Smooth muscle cell of the brain vasculature (primary cell): Measurements from ENCODE around the gene LRCH1.
A peak's percentile ranks its signal among the peaks of the same experiment; 100 is the strongest.
"Not testable (repeated sequence)": the region's sequence is repeated elsewhere in the genome, so short reads cannot be mapped to it uniquely, and the experiment has no call there.

ENCODE experiments used
- DNase-seq: peaks from one replicate; pipeline ENCODE4 v3.0.0-alpha.2; 2012; ENCODE audit warnings: low read depth, low spot score

LRCH1 gene, protein sequence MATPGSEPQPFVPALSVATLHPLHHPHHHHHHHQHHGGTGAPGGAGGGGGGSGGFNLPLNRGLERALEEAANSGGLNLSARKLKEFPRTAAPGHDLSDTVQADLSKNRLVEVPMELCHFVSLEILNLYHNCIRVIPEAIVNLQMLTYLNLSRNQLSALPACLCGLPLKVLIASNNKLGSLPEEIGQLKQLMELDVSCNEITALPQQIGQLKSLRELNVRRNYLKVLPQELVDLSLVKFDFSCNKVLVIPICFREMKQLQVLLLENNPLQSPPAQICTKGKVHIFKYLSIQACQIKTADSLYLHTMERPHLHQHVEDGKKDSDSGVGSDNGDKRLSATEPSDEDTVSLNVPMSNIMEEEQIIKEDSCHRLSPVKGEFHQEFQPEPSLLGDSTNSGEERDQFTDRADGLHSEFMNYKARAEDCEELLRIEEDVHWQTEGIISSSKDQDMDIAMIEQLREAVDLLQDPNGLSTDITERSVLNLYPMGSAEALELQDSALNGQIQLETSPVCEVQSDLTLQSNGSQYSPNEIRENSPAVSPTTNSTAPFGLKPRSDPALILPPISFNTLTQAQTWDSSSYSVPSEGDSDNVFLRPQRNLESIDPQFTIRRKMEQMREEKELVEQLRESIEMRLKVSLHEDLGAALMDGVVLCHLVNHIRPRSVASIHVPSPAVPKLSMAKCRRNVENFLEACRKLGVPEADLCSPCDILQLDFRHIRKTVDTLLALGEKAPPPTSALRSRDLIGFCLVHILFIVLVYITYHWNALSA

DNA sequence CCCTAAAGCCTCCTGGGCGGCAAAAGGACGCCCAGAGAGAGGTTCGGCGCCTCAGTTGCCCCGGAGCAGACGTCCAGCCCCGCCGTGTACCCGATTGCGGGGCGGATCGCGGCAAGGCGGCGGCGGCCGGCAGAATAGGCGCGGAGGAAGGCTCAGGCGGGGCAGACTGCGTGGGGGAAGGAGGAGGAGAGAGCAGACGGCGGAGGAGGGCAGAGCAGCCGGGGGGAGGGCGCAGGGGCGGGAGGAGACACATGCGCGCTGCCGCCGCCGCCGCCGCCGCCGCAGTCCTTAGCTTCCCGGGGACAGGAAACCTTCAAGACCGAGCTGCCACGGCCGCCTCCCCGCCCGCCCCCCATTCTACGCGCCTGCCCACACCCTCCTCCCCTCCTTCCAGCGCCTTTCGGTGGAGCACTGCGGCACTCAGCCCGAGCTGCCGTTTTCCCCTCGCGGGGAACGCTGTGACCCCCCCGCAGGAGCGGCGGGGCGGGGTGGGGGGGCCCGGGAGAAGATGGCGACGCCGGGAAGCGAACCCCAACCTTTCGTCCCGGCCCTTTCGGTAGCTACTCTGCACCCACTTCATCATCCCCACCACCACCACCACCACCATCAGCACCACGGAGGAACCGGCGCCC lies at the start of gene LRCH1:
Gene LRCH1, plus strand, starts transcription at position 282 of the 632 bp plus-strand sequence. Its CDS starts 227 bp downstream, at position 509.
- no peak for DNase-seq

DNA sequence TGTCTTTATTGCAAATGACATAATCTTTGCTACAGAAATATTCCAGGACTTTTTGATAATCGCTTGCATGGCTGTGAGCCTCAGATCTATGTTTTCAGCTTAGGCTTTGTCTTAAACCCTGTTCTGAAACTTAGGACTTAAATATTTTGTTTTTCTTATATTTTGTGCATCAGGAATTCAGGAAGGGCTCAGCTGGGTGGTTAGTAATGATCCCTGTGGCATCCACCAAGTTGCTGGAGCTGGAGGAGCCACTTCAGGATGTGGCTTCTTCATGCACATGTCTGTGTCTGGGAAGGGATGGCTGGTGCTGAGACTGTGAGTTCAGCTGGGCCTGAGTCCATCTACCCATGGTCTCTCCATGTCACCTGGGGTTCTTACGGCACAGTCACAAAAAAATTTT lies 48.9 kb upstream of the LRCH1 start:
- DNase-seq = no peak

DNA sequence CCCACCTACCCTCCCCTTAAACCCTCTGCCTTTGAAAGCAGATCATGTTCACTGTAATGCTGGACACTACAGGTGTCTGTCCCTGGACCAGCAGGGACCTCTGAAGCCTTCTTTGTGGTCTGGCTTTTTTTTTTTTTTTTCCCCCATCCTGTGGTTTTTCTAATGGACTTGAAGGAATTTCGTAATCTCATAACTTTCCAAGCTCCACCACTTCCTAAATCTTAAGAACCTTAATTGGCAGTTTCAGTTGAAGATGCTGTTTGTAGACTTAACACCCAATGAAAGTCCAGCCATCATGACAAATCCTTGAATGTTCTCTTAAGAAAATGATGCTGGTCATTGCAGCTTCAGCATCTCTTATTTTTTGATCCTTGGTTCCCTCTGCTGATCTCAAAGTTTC lies 45.0 kb upstream of the LRCH1 start:
- DNase-seq = no peak

DNA sequence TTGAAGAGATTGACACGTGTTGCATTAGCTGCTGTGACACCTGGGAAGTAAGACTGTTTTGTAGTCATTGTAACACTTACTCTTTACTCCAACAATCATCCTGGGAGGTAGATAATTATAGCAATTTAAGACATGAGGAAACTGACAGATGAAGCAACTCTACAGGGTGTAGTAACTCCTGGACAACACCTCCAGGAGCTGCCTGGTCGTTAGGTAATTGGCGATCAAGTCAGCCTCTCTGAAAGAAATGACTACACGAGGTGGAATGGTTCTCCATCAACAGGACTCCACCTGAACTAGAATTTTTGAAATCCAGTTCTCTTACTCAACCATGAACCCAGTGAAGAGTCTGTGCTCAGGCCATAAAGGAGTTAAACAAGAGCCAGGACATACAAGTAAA lies 43.0 kb upstream of the LRCH1 start:
- DNase-seq = no peak

DNA sequence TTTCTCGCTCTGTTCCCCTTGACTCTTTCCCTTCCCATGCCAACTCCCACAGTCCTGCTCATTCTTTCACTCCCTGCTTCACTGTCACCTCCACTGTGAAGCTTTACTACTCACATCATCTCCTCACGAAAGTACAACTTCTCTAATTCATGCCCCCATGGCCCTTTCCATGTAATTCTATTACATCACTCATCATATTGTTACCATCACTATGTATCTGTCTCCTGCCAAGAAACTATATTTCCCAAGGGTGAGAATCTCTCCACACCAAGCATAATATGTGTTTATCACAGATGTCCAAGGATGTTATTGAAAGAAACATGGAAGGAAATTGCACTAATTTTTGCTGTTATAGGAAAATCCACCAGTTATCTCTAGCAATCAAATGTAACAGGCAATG lies 37.2 kb upstream of the LRCH1 start:
- no peak for DNase-seq

DNA sequence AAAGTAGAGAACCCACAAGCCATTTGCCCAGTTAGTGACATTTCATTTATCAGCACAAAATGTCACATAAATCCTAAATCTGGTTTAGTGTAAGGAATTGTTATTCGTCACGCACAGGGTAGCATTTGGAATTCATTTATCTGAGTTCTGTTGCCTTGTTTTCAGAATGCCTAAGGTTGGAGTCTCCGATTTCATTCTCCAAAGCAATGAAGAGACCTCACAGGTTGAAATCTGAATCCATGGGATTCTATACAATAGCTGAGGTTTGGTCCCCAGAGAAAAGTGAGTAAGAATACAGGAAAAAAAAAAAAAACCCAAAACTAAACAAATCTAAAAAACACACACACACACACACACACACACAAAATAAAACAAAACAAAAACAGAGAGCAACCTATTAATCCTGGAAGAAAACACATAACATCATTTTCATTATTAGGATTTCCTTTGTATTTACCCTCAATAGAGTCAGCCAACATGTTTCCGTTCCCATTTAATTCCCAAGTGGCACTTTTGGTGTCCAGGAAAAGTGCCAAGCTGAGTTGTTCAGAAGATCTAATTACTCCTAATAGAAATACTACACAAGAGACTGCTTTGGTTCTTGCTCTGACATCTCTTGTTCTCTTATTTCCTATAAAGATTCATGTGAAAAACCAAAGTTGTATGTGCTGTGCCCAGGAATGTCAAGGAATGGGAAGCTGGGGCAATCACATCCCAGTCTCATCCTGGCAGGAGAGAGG lies 36.2 kb upstream of the LRCH1 start:
- peak; percentile 37 for DNase-seq

DNA sequence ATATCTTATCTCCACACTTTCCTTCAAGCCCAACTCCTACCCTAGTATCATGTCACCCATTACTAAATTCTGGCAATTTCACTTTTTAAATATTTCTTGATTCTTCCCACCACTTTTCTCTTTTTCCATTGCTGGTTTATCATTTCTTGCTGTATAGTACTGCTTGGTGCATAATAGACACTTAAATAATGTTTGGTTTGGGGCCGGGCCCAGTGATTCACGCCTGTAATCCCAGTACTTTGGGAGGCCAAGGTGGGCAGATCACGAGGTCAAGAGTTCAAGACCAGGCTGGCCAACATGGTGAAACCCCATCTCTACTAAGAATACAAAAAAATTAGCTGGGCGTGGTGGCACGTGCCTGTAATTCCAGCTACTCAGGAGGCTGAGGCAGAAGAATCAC lies 35.2 kb upstream of the LRCH1 start:
- not testable (repeated sequence) for DNase-seq

DNA sequence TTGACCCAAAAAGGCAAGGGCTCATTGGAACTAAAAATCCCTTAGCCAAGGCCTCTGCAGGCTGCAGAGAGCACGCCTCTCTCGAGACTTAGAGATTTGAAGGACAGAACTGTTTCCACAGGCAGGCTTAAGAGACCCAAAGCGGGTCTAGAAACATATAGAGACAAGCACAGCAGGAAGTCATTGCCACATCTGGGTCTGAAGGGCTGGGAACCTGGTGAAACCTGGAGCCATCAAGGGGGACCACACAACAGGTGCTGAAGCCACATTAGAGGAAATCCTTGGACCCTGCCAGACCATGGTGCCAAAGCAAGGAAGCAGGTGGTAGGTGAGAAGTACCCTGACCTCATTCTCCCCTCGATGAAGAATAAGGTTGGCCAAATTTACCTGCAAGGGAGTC lies 33.8 kb upstream of the LRCH1 start:
- no peak for DNase-seq

DNA sequence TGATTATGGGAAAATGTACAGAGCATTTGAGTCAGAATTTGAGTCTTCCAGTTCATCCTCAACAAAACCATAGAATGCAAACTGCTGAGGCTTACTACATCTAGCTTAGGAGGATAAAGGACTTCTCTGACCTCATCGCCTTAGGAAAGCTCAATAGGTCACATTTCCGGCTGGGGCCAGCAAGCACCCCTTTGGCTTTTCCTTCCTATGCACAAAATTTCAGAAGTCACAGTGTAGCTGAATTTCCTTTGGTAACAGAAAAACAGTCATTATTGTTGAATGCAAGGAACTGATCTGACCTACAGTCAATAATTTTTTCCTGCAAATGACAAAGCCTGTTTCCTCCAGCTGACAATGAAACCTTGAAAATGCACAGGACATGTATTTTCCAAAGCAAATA lies 32.8 kb upstream of the LRCH1 start:
- DNase-seq = no peak

DNA sequence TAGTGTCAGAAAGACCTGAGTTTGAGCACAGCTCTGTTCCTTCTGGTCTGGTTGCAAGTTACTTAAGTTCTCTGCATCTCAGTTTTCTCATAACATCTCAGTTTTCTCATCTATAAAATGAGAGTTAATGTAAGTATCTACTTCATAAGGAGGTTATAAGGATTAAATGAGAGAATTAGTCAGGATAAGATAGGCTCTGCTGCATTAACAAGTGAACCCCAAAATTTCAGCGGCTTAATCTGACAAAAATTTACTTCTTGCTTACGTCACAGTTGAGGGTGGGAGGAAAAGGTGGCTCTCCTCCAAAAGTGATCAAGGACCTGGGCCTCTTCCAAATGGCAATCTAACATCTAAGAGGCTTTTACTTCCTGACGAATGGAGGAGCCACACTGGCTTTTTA lies 31.5 kb upstream of the LRCH1 start:
- DNase-seq = no peak

DNA sequence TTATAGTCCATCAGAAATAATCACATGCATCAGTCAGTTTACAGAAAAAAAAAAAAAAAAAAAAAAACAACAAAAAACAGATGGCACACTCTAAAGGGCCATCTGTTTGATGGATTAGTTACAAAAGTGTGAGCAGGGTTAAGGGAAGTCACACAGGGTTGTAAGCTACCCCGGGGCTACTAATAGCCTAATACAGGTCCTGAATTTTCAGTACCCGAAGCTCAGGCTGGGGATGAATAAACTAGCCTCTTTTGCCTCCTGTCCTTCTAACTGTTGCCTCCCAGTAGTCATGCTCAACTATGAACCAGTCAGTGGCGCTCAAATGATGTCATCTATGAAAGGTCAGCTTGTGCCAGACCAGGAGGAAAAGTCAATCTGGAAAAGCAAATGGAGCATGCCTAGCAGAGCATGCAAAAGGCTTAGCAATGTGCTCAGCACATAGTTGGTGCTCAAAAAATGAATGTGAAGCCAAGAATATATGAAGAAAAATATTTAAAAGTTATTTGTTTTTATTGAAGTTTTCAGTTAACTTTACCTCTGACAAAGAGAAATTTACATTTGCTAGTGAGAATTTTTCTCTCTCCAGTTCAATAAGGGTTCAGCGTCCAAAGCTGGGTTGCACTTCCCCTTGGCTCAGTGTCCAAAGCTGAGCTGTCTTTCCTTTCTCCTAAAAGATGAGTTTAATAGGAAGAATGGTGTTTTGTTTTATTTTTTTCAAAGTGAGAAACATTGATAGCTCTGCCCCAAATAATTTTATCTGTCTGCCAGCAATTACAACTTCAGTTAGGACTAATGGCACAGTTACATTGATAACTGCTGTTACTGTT lies 30.8 kb upstream of the LRCH1 start:
- no peak for DNase-seq

DNA sequence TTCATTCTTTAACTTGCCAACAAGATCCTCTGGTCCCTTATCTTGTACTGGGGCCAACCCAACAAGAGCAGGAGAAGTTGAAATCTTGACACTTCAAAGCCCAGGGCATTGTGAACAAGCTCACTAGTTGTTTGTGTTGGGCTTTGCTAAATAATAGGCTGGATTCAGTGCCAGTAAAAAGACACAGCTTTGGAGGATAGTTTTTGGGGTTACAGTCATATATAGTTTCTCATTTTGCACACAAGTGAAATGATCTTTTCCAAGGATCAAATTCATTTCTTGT lies 30.3 kb upstream of the LRCH1 start:
- no peak for DNase-seq

DNA sequence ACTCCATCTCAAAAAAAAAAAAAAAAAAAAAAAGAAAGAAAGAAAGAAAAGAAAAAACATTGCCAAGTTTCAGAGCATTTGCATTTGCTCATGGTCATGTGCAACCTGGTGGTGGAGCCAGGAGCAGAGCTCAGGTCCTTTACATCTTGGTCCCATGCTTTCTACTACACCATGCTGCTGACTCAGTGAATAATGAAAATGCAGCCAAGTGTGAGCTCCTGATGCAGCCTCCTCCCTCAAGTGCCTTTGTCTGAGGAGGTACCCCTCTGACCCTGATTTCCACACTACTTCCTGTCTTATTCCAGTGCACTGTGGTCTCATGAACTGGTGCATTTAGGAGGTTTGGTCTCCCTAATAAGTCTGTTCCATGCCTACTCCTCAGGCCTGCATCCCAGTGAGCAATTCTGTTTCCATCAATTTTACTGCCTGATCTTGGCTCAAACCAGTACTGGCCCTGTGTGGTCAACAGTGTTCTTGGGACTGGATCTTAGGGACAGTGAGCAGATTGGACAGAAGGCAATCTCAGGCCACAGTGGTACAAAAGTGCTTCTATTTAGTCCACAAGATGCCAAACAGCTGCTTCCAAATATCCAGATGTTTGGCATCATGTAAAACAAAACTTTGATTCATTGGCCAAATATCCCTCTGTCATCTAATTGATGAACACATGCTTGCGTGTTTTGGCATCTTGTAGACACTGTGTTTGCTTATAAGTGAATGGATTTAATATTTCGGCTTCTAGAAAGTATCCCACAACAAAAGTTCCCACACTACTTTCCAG lies 28.8 kb upstream of the LRCH1 start:
- DNase-seq = no peak

DNA sequence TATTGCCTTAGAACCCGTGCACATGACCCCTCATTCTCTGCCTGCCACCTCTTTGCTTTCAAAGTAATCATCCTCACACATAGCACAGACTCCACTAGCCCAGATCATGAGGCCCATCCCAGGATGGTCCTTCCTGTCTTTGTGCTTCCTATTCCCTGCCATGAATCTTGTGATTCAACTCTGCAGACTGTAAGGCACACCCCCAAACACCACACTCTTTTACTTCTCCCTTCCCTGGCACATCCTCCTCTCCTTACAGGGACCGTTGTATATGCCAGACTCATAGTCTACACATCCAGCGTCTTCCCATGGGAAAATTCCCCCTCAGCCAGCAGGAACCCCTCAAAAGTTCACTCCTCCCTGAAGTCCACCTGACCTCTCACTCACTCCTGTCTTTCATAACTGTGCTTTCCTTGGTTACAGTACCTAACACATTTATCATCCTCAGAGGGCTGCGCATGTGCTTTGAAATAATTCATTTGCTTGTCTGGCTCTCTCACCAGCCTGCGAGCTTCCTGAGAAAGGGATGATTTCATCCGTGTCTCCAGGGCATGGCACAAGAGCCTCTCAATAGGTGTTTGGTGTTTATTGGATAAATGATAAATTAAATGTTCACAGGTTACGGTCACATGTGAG lies 26.8 kb upstream of the LRCH1 start:
- DNase-seq = no peak

DNA sequence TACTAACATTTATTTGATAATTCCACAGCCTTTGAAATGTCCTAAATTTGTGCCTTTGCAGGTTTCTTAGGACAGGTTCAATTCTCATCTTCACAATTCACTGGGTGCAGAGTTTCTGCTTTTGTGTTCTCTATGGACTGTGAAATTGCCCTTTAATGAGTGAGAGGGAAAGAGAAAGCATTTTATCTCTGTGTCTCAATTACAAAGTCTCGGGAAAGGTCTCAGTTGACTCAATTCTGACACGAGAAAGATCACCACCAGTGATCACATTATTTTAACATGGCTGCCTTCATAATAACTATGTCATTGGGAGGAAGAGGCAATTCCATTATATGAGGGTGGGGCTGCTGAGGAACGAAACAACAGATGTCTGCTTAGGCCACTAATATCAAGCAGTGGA lies 26.2 kb upstream of the LRCH1 start:
- DNase-seq = no peak

DNA sequence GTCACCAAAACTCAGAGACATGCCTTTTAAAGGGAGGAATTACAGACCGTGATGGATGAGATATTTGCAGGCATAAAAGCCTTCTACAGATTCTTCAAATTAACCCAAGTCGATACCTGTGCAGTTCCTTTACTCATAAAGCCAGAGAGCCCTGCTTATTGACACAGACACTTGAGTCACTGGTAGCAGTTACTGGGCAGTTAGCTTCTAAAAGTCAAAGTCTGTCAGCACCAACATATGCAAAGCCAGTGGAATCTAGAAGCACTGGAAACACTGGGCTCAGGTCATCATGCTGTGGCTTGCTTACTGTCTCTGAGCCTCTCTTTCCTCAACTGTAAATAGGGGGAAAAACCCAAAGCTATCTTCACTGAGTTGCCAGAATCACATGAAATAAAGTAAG lies 25.7 kb upstream of the LRCH1 start:
- no peak for DNase-seq

DNA sequence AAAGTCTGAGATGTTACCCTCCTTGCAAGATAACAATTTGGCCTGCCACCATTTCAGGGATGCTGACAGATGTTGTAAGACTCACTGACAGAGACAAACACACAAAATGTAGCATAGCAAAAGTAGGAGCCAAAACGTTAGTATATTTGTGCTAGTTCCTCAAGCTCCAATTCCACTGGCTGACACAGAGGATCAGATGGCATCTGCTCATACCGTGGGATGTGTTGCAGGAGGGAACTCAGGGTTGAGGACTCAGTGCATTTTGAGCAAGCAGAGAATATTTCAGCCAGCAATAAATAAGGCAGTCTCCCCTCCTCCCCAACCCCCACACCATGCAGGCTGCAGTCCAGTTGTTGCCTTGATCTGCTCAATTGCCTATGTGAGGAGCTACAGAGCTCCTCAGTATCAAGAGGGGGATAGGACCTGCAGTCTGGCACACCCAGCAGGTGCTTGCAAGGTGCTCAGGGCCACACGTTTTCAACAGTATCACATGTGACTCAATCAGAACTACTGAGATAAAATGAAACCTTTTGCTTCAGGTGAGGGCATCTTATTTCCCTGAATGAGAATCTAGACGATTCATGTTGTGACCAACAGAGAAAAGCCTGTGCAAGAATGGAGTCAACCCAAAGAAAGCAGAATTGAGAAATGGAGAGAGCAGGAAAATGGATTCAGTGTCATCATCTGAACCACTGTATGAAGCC lies 23.6 kb upstream of the LRCH1 start:
- no peak for DNase-seq

DNA sequence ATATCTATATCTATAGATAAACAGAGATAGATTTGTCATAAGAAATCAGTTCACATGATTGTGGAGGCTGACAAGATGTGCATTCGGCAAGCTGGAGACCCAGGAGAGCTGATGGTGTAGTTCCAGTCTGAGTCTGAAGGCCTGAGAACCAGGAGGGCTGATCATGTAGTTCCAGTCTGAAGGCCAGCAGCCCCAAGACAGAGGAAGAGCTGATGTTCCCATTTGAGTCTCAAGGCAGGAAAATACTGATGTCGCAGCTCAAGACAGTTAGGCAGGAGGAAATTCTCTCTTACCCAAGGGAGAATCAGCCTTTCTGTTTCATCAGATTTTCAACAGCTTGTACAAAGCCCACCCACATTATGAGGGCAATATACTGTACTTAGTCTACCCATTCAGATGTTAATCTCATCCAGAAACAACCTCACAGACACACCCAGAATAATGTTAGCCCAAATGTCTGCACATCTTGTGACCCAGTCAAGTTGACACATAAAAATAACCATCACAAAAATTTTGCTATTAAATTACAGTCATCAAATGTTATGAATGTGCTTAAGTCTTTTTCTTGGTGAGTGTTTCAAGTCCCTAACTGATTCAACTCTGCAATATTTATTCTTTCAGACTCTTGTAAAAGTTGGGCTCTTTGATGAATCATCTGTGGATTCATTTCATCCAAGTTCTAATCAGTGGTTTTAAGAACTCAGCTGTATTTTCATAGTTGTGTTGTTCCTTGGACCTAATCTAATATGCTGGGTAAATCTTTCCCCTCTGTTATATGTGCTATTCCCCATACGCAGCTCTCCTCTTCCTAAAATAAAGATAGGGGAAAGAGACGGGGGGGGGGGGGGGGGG lies 22.7 kb upstream of the LRCH1 start:
- no peak for DNase-seq
